GM21423 (cell line): Measurements from ENCODE around the gene RAD9A.
"Not testable (repeated sequence)": the region's sequence is repeated elsewhere in the genome, so short reads cannot be mapped to it uniquely, and the experiment has no call there.

ENCODE experiments used
- ATAC-seq: cut with Tn5 transposase; IDR thresholded peaks from one replicate; pipeline ENCODE4 v1.9.1; 2021; ENCODE audit warnings: mild to moderate bottlenecking, moderate library complexity; ENCODE audit not compliant: unreplicated experiment

The RAD9A gene

GRCh38 chr11:67395555-67396258 is 3.9 kb downstream of the RAD9A start:
- no peak for ATAC-seq

- no peak for ATAC-seq
Measured at GRCh38 chr11:67396259-67396581, 4.4 kb downstream of the RAD9A start.

- ATAC-seq, result no peak
Measured at GRCh38 chr11:67396587-67397389, 5.0 kb downstream of the RAD9A start.

- no peak for ATAC-seq
Measured at GRCh38 chr11:67397536-67397935, 5.8 kb downstream of the RAD9A start.

- no peak for ATAC-seq
Measured at GRCh38 chr11:67397986-67398660, 6.3 kb downstream of the RAD9A start.

GRCh38 chr11:67398661-67399563 is 7.1 kb downstream of the RAD9A start:
- no peak for ATAC-seq

GRCh38 chr11:67400251-67400941 is 8.6 kb downstream of the RAD9A start:
- ATAC-seq, result no peak

GRCh38 chr11:67400942-67401494 is 9.2 kb downstream of the RAD9A start:
- ATAC-seq, result peak; percentile 13

- peak; percentile 51 for ATAC-seq
Measured at GRCh38 chr11:67401495-67402191, 9.9 kb downstream of the RAD9A start, which contains the start of gene PPP1CA. Gene PPP1CA (minus strand): TSS chr11:67401858. CDS start chr11:67401782, 76 bp downstream.

- ATAC-seq, result not testable (repeated sequence)
Measured at GRCh38 chr11:67402192-67402839, 10.5 kb downstream of the RAD9A start.

GRCh38 chr11:67403085-67403484 is 11.3 kb downstream of the RAD9A start:
- not testable (repeated sequence) for ATAC-seq

- ATAC-seq, result no peak
Measured at GRCh38 chr11:67404515-67405195, 12.9 kb downstream of the RAD9A start.

- ATAC-seq, result no peak
Measured at GRCh38 chr11:67405196-67405567, 13.4 kb downstream of the RAD9A start.

GRCh38 chr11:67405688-67406339 is 14.0 kb downstream of the RAD9A start:
- ATAC-seq, result no peak

- ATAC-seq, result no peak
Measured at GRCh38 chr11:67406420-67406968, 14.7 kb downstream of the RAD9A start.

GRCh38 chr11:67406969-67407687 is 15.3 kb downstream of the RAD9A start:
- ATAC-seq, result no peak

- ATAC-seq, result no peak
Measured at GRCh38 chr11:67407688-67408163, 15.9 kb downstream of the RAD9A start.
